HL-60 (cell line): Measurements from ENCODE around the gene TSPO2.

Source experiments
- CTCF ChIP-seq: IDR thresholded peaks from one replicate; pipeline ENCODE4 v1.5.1; 2011; ENCODE audit warnings: low read length, control low read depth, inconsistent platforms; ENCODE audit not compliant: insufficient read depth
- POLR2AphosphoS5 ChIP-seq: IDR thresholded peaks from 2 replicates; pipeline ENCODE4 v1.6.1; 2012; ENCODE audit warnings: low read depth
- SPI1 ChIP-seq: IDR thresholded peaks from 2 replicates; pipeline ENCODE4 v1.6.1; 2012; ENCODE audit warnings: low read depth, mild to moderate bottlenecking, borderline replicate concordance

- no peak for TF ChIP-seq CTCF
- no peak for TF ChIP-seq POLR2AphosphoS5
- no peak for TF ChIP-seq SPI1
Measured at GRCh38 chr6:41023114-41023513, 19.2 kb upstream of the TSPO2 start.
